Central memory CD8-positive, alpha-beta T cell (primary cell): ENCODE results near the gene VSIR.

Experiments
- ATAC-seq: fragments of 150-1000 bp; cut with Tn5 transposase; replicated peaks from 2 replicates; pipeline ENCODE4 v1.10.0; 2022; ENCODE audit warnings: mild to moderate bottlenecking, moderate FRiP score, moderate number of reproducible peaks; ENCODE audit not compliant: poor library complexity, severe bottlenecking; ENCODE audit errors: extremely low read depth
- DNase-seq, 2 donors: peaks; one replicate each; pipeline ENCODE4 v3.0.0; 2021; ENCODE audit warnings: low spot score in 2 of 2
- H3K27ac Mint-ChIP-seq: one replicate; pipeline ENCODE4 v1.8.0; 2022; ENCODE audit warnings: low read depth, mild to moderate bottlenecking, moderate library complexity, mixed read lengths
- H3K27me3 Mint-ChIP-seq: one replicate; pipeline ENCODE4 v1.8.0; 2022; ENCODE audit warnings: mixed read lengths
- H3K36me3 Mint-ChIP-seq: one replicate; pipeline ENCODE4 v1.8.0; 2022; ENCODE audit warnings: mild to moderate bottlenecking, moderate library complexity, mixed read lengths; ENCODE audit not compliant: insufficient read depth
- H3K4me1 Mint-ChIP-seq: one replicate; pipeline ENCODE4 v1.8.0; 2022; ENCODE audit warnings: mixed read lengths
- H3K4me3 Mint-ChIP-seq: one replicate; pipeline ENCODE4 v1.8.0; 2022; ENCODE audit warnings: mild to moderate bottlenecking, moderate library complexity, mixed read lengths
- H3K9me3 Mint-ChIP-seq: one replicate; pipeline ENCODE4 v1.8.0; 2022; ENCODE audit warnings: mixed read lengths

VSIR gene

DNA sequence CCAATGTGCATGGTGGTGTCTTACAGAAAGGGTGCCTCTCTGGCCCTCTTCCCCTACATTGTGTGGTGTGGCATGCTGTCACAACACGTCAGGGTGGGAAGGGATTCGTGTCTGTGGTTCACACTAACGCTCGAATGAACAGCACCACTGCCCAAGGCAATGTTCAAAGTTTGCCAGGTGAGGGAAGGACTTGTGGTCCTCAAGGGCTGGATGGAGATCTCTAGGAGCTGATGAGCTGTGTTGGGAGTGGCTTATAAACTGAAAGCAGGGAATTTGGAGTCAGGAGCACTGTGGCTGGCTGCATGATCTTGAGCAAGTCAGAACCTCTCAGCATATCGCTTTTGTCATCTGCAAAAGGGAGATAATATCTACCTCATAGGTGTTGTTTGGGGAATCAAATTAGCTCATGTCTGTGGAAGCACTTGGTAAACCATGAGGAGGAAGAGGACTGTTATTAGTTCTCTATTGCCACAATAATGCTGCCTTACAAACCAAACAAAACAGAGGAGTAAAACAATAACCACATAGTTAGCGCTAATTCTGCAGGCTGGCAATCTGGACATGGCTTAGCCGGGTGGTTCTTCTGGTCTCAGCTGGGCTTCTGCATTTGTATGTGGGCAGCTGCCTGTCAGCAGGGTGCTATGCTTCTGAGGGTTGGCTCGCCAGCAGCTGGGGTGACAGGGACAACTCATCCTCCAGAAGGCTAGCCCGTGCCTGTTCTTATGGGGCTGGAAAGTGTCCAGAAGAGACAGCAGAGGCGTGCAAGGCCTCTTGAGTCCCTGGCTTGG, 30.8 kb downstream of the VSIR start:
- peaks cover 94% of the 10 kb centered on the region for H3K4me1 Mint-ChIP-seq
- no peaks in the 10 kb centered on the region for H3K9me3 Mint-ChIP-seq
- no peaks in the 10 kb centered on the region for H3K27me3 Mint-ChIP-seq
- DNase-seq (peak in 1 of 2 donors; percentile 39), ATAC-seq (peak; percentile 86)
- H3K27ac Mint-ChIP-seq: peak overlapping the region; percentile 76
- peaks cover 11% of the 10 kb centered on the region for H3K36me3 Mint-ChIP-seq
- H3K4me3 Mint-ChIP-seq: peak overlapping the region; percentile 61

DNA sequence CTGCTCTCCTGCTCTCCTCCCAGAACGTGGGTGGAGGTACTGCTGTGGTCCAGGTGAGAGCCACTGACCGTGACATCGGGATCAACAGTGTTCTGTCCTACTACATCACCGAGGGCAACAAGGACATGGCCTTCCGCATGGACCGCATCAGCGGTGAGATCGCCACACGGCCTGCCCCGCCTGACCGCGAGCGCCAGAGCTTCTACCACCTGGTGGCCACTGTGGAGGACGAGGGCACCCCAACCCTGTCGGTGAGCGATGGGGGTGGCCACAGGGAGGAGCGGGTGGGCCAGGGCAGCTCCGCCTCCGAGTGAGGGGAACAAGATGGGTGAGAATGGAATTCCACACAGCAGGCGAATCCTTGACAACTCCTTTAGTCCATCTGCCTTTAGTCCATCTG, 31.6 kb downstream of the VSIR start:
- peak overlapping the region; percentile 76 for H3K27ac Mint-ChIP-seq
- peaks cover 94% of the 10 kb centered on the region for H3K4me1 Mint-ChIP-seq
- no peaks in the 10 kb centered on the region for H3K27me3 Mint-ChIP-seq
- ATAC-seq (no peak), DNase-seq (no peak)
- peaks cover 11% of the 10 kb centered on the region for H3K36me3 Mint-ChIP-seq
- peak overlapping the region; percentile 61 for H3K4me3 Mint-ChIP-seq
- no peaks in the 10 kb centered on the region for H3K9me3 Mint-ChIP-seq

DNA sequence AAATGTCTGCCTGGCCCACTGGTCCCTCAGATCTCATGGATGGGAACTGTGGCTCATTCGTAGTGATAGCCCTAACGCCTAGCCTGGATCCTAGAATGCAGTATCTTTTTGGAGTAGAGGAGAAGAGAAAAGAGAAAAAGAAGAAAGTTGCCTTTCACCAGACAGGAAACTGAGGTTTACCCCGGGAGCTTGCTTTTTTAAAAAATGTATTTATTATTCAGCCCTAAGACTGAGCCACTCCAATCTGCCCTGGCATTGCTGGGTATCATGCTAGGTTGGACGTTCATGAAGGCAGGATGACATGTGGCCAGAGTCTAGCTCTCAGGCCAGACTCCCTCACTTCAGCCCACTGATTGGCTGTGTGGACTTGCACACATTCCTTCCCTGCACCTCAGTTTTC, 32.3 kb downstream of the VSIR start:
- Mint-ChIP-seq H3K4me3 (peak overlapping the region; percentile 53), H3K27ac (peak overlapping the region; percentile 76), H3K36me3 (peaks cover 11% of the 10 kb centered on the region), H3K27me3 (no peaks in the 10 kb centered on the region), H3K9me3 (no peaks in the 10 kb centered on the region), H3K4me1 (peaks cover 94% of the 10 kb centered on the region)
- ATAC-seq (no peak), DNase-seq (no peak)

DNA sequence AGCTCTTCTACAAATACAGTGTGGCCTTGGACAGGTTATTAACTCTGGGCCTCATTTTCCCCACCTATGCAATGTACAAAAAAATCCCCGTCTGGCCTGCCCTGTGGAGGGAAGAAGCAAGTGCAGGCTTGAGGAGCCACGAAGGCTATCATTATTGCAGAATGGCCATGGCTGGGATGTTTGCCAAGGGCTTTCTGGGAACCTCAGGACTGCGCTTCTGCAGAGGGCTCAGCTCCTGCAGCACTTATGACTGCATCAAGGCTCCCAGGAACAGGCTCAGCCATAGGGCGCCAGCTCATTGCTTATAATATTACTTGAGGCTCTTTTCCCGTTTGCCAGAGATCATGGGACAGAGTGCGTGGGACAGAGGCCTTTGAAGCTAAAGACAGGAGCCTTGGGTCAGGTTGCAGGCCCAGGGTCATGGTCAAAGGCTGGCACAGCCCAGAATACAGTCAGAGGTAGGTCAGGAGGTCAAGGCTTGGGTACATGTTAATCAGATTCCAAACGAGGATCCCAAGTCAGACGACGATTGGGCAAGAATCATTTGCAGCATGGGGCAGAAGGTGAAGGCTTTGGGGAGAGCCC, 33.2 kb downstream of the VSIR start:
- Mint-ChIP-seq H3K9me3 (no peaks in the 10 kb centered on the region), H3K4me1 (peaks cover 94% of the 10 kb centered on the region), H3K27me3 (no peaks in the 10 kb centered on the region), H3K4me3 (peak overlapping the region; percentile 50), H3K27ac (peak overlapping the region; percentile 76), H3K36me3 (peaks cover 11% of the 10 kb centered on the region)
- DNase-seq: no peak
- no peak for ATAC-seq

DNA sequence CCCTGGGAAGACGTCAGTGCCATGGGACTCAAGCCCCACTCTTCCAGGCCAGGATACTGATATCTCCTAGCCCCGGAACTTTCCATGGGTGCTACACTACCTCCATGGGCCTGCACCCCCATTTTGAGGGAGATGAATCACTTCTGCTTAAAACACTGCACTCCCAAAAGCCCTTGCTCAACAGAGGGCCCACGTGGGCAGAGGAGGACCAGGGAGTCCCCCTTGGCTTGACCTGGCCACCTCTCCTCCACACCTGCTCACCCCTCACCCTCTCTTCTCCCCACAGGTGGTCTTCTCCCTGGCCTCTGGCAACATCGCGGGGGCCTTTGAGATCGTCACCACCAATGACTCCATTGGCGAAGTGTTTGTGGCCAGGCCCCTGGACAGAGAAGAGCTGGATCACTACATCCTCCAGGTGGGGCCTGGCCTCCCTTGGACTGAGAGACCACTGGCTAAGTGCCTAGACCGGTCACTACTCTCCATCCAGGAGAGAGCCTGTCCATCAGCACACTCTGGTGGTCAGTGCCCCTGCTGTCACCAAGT, 33.9 kb downstream of the VSIR start:
- Mint-ChIP-seq H3K27ac (peak overlapping the region; percentile 76), H3K4me1 (peaks cover 94% of the 10 kb centered on the region), H3K9me3 (no peaks in the 10 kb centered on the region), H3K27me3 (no peaks in the 10 kb centered on the region), H3K36me3 (peaks cover 11% of the 10 kb centered on the region), H3K4me3 (peak overlapping the region; percentile 50)
- ATAC-seq: no peak
- DNase-seq: no peak

DNA sequence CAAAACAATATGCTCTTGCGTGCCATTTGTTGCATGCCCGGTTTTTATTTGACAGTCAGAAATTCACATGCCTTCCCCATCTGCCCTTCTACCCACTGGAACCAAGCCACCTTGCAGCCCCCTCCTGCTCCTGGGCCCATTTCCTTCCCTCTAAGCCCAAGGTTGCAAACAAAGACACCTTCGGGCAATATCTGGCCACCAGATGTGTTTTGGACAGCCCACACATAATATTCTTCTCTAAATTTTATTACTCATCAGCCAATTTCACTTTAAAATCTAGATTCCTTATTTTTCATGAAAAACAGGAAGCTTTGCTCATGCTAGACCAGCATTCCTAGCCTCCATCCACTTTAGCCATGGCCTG, 35.5 kb downstream of the VSIR start:
- peaks cover 97% of the 10 kb centered on the region for H3K4me1 Mint-ChIP-seq
- DNase-seq: no peak

DNA sequence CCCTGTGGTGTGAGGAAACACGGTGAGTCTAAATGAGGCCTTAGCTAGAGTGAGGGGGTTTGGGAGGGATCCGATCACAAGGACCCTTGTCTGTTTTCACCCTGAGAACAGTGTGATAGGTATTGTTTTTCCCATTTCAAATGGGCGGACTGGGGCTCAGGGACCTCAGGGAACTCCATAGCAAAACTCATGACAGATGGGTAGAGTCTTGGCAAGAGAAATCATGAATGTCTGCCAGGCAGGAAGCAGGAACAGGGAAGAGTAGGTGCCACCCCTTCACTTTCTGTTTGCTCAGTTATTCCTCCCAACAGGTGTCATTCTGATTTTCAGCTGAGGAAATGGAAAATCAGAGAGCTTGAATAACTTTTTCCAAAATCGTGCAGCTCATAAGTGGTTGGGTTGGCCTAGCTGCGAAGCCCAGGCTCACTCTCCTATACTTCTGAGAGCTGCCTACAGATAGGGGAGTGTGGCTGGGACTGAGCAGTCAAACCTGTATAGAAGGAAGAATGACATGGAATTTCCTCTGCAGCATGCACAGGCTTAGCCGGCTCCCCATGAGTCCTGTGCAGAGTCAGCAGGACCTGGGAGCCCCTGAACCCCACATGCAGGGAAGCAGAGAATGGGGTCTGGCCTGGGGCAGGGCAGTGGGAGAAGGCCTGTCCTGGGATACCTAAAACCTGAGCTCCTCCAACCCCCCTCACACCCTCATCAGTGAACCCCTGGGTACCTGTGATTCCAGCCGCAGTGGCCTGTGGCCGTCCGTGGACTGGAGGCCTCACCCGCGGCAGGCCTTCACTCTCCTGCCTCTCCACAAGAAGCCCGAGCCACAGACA, 36.1 kb downstream of the VSIR start:
- H3K4me1 Mint-ChIP-seq: peaks cover 97% of the 10 kb centered on the region
- peaks cover 6% of the 10 kb centered on the region for H3K36me3 Mint-ChIP-seq
- H3K27ac Mint-ChIP-seq: peak overlapping the region; percentile 96
- H3K4me3 Mint-ChIP-seq: no peak overlapping the region
- ATAC-seq: no peak
- H3K27me3 Mint-ChIP-seq: no peaks in the 10 kb centered on the region
- H3K9me3 Mint-ChIP-seq: no peaks in the 10 kb centered on the region
- no peak for DNase-seq

More for the DNA sequence above, 35.5 kb downstream of the VSIR start:
- Mint-ChIP-seq H3K27ac (peak overlapping the region; percentile 79), H3K36me3 (peaks cover 8% of the 10 kb centered on the region), H3K4me3 (no peak overlapping the region), H3K9me3 (no peaks in the 10 kb centered on the region), H3K27me3 (no peaks in the 10 kb centered on the region)
- no peak for ATAC-seq

DNA sequence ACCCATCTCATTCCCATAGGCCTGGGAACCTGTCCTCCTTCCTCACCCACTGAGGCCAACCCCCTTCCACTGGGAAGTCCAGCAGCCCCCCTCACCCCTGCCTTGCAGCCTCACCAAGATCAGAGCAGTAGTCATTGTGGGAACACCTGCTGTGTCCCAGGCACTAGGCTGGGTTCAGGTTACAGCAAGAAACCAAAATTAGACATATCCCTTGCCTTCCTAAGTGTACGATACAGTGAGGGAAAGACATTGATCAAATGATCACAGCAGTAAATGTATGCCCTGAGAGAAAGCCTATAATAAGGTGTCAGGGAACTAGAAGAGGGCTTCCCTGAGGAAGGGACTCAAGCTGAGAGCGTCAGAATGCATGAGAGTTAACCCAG, 36.8 kb downstream of the VSIR start:
- peak overlapping the region; percentile 96 for H3K27ac Mint-ChIP-seq
- H3K36me3 Mint-ChIP-seq: peaks cover 5% of the 10 kb centered on the region
- peak; percentile 16 for ATAC-seq
- H3K4me1 Mint-ChIP-seq: peaks cover 92% of the 10 kb centered on the region
- H3K27me3 Mint-ChIP-seq: no peaks in the 10 kb centered on the region
- H3K4me3 Mint-ChIP-seq: peak overlapping the region; percentile 64
- no peak for DNase-seq
- no peaks in the 10 kb centered on the region for H3K9me3 Mint-ChIP-seq

DNA sequence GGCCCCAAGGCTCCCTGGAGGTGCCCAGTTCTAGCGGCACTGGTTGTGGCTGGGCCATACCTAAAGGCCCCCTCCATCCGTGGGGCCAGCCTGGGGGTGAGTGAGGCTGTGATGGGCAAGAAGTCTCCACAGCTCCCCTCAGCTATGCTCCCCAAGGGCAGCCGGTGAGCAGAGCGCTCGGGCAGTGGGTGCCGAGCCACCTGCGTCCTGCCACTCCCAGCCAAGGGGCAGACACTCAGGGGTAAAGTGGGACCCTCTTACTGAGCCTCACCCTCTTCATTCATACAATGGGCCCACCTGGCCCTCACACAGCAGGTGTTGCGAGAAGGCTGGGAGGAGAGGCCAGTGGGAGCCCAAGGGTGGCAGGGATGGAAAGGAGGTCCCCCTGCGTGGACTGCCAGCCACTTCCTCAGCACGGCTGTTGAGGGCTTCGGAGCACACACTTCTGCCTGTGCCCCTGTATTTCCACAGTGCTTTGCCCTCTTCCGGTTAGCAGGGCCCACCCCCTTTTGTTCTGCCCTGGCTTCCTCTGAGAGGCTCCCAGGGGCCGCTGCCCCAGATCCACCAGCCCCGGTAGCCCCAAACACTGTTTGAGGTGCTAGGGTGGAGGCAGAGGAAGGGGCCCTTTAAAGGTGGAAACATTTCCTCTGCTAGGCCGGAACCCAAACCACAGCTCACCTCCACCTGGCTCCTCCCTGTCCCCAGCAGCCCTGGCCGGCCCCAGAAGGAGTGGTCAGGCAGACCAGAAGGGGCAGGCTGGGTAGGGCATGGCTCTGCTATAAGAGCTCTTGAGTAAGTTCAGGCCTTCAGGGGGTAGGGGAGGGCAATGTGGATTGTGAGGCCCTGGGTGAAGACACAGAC, 37.4 kb downstream of the VSIR start:
- H3K27me3 Mint-ChIP-seq: no peaks in the 10 kb centered on the region
- peak overlapping the region; percentile 96 for H3K27ac Mint-ChIP-seq
- DNase-seq (peak in 1 of 2 donors; percentile 51), ATAC-seq (peak; percentile 94)
- peak overlapping the region; percentile 64 for H3K4me3 Mint-ChIP-seq
- H3K36me3 Mint-ChIP-seq: peaks cover 5% of the 10 kb centered on the region
- no peaks in the 10 kb centered on the region for H3K9me3 Mint-ChIP-seq
- H3K4me1 Mint-ChIP-seq: peaks cover 86% of the 10 kb centered on the region

DNA sequence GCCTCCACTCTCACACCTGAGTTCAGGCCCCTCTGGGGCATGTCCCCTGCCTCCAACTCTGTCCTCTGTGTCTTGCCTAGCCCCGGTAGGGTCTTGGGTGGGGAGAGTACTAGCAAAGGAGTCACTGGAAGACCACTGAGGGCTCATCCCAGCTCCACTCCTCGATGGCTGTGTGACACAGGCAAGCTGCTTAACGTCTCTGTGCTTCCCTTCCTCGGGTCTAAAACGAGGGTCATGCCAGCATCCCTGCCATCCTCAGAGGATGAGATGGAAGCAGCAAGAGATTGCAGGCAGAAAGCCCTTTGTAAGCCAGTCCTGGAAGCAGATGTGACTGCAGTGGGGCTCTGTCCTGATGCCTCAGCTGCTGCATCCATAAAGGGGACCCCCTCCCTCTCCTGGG, 38.5 kb downstream of the VSIR start:
- peaks cover 74% of the 10 kb centered on the region for H3K4me1 Mint-ChIP-seq
- H3K9me3 Mint-ChIP-seq: no peaks in the 10 kb centered on the region
- peak overlapping the region; percentile 64 for H3K4me3 Mint-ChIP-seq
- DNase-seq (no peak), ATAC-seq (no peak)
- H3K36me3 Mint-ChIP-seq: peaks cover 5% of the 10 kb centered on the region
- H3K27me3 Mint-ChIP-seq: no peaks in the 10 kb centered on the region
- peak overlapping the region; percentile 96 for H3K27ac Mint-ChIP-seq

DNA sequence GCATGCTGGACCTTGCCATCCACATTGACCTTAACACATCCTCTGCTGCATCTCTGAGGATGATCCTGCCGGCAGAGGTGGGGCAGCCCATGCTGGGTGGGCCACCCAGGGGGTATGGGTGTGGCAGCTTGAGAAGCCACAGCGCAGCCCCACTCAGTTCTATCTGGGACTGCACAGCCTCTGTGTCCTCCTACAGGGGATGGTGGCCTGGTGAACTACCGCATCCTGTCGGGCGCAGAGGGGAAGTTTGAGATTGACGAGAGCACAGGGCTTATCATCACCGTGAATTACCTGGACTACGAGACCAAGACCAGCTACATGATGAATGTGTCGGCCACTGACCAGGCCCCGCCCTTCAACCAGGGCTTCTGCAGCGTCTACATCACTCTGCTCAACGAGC, 41.5 kb downstream of the VSIR start:
- peaks cover 71% of the 10 kb centered on the region for H3K4me1 Mint-ChIP-seq
- no peak overlapping the region for H3K27ac Mint-ChIP-seq
- H3K9me3 Mint-ChIP-seq: no peaks in the 10 kb centered on the region
- ATAC-seq: no peak
- no peaks in the 10 kb centered on the region for H3K27me3 Mint-ChIP-seq
- no peak for DNase-seq
- peaks cover 9% of the 10 kb centered on the region for H3K36me3 Mint-ChIP-seq
- H3K4me3 Mint-ChIP-seq: peak overlapping the region; percentile 31

DNA sequence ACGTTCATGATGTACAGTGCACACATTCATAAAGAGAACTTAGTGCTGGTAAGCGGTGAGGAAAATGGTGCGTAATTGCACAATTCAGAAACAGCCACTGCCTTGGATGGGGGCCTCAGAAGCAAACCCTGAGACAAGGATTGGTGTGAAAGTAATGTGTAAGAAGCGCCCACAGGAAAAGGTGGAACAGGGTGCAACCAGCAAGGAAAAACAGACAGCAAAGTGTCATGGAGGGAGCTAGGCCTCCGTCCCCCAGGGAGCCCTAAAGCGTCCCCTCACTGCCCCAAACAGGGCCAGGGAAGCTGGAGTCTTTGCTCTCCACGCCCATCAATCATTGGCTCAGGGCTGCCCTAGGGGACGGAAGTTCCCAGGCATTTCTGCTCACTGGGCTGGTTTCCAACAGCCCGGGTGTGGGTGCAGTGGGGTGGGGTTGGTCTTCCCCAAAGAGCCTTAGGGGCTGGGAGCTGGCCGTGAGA, 44.1 kb downstream of the VSIR start:
- no peak overlapping the region for H3K4me3 Mint-ChIP-seq
- peaks cover 62% of the 10 kb centered on the region for H3K4me1 Mint-ChIP-seq
- H3K36me3 Mint-ChIP-seq: peaks cover 13% of the 10 kb centered on the region
- peak overlapping the region; percentile 95 for H3K27ac Mint-ChIP-seq
- ATAC-seq: no peak
- no peaks in the 10 kb centered on the region for H3K9me3 Mint-ChIP-seq
- no peaks in the 10 kb centered on the region for H3K27me3 Mint-ChIP-seq
- DNase-seq: no peak
